Activated T-cell treated with anti-CD3 and anti-CD28 coated beads, Interleukin-2, amount 50 U/mL, for 4 hours (primary cell): Measurements from ENCODE around the gene AARS1. TPM values are rescaled to one million over a fixed set of nuclear protein-coding genes. Genes with fewer than 3 reads are reported as not detected.
"Not testable (repeated sequence)": the region's sequence is repeated elsewhere in the genome, so short reads cannot be mapped to it uniquely, and the experiment has no call there.

Source experiments
- ATAC-seq, 2 donors: fragments of 200-7000 bp; cut with Tn5 transposase; one replicate each; pipeline ENCODE4 v1.10.0; 2021
- DNase-seq: peaks from one replicate; pipeline ENCODE4 v3.0.0-alpha.2; 2020
- H3K27me3 Mint-ChIP-seq: one replicate; pipeline ENCODE4 v1.8.0; 2021; ENCODE audit warnings: low read depth, mixed read lengths
- H3K36me3 Mint-ChIP-seq: one replicate; pipeline ENCODE4 v1.8.0; 2022; ENCODE audit warnings: mixed read lengths; ENCODE audit not compliant: insufficient read depth
- H3K4me1 Mint-ChIP-seq: one replicate; pipeline ENCODE4 v1.8.0; 2021; ENCODE audit warnings: low read depth, mixed read lengths
- H3K4me3 Mint-ChIP-seq: one replicate; pipeline ENCODE4 v1.8.0; 2021; ENCODE audit warnings: mild to moderate bottlenecking, moderate library complexity, mixed read lengths
- H3K9me3 Mint-ChIP-seq: one replicate; pipeline ENCODE4 v1.8.0; 2021; ENCODE audit warnings: mixed read lengths
- total RNA-seq, 3 donors: library from RNA; stranded (reverse); gene quantifications; one replicate each; pipeline ENCODE4 v1.2.1, GENCODE V29; 2021

The AARS1 gene
- 100 to 1,000 TPM; 130 to 168 (median 139) TPM for total RNA-seq

GRCh38 chr16:70289229-70290094 is at the start of gene AARS1:
TSS of gene AARS1 (minus strand) at chr16:70289506. CDS start at chr16:70282763, 6,743 bp downstream.
- Mint-ChIP-seq H3K4me1 (peaks cover 18% of the 10 kb centered on the region), H3K36me3 (peaks cover 8% of the 10 kb centered on the region), H3K4me3 (peak within 1 kb of the TSS; percentile 99), H3K9me3 (no peaks in the 10 kb centered on the region), H3K27me3 (no peaks in the 10 kb centered on the region)
- DNase-seq = peak; percentile 92
- peak; percentile 99 for ATAC-seq

GRCh38 chr16:70337814-70338213 is 48.5 kb upstream of the AARS1 start:
- DNase-seq = no peak
- peaks cover 10% of the 10 kb centered on the region for H3K36me3 Mint-ChIP-seq
- H3K4me3 Mint-ChIP-seq = no peak overlapping the region
- no peaks in the 10 kb centered on the region for H3K4me1 Mint-ChIP-seq
- no peaks in the 10 kb centered on the region for H3K27me3 Mint-ChIP-seq
- ATAC-seq = no peak
- H3K9me3 Mint-ChIP-seq = no peaks in the 10 kb centered on the region

- DNase-seq, H3K27me3 Mint-ChIP-seq, H3K4me3 Mint-ChIP-seq, ATAC-seq, H3K9me3 Mint-ChIP-seq, H3K4me1 Mint-ChIP-seq: not testable (repeated sequence)
- H3K36me3 Mint-ChIP-seq = peaks cover 15% of the 10 kb centered on the region
Observed at GRCh38 chr16:70332728-70333127, 43.4 kb upstream of the AARS1 start.

GRCh38 chr16:70331588-70332358 is 42.5 kb upstream of the AARS1 start:
- no peak overlapping the region for H3K4me3 Mint-ChIP-seq
- no peak for ATAC-seq
- DNase-seq = peak; percentile 13
- no peaks in the 10 kb centered on the region for H3K27me3 Mint-ChIP-seq
- peaks cover 15% of the 10 kb centered on the region for H3K36me3 Mint-ChIP-seq
- no peaks in the 10 kb centered on the region for H3K9me3 Mint-ChIP-seq
- no peaks in the 10 kb centered on the region for H3K4me1 Mint-ChIP-seq

- Mint-ChIP-seq H3K4me1 (no peaks in the 10 kb centered on the region), H3K36me3 (peaks cover 16% of the 10 kb centered on the region), H3K27me3 (no peaks in the 10 kb centered on the region), H3K9me3 (no peaks in the 10 kb centered on the region), H3K4me3 (no peak overlapping the region)
- ATAC-seq (no peak), DNase-seq (no peak)
Observed at GRCh38 chr16:70331091-70331490, 41.8 kb upstream of the AARS1 start.

- ATAC-seq = no peak
Observed at GRCh38 chr16:70324998-70325747, 35.9 kb upstream of the AARS1 start.

GRCh38 chr16:70320121-70320520 is 30.8 kb upstream of the AARS1 start:
- Mint-ChIP-seq H3K4me1 (no peaks in the 10 kb centered on the region), H3K9me3 (no peaks in the 10 kb centered on the region), H3K27me3 (no peaks in the 10 kb centered on the region), H3K4me3 (no peak overlapping the region), H3K36me3 (peaks cover 6% of the 10 kb centered on the region)
- no peak for DNase-seq
- no peak for ATAC-seq

More at GRCh38 chr16:70324998-70325747, 35.9 kb upstream of the AARS1 start:
- H3K4me1 Mint-ChIP-seq = no peaks in the 10 kb centered on the region
- H3K4me3 Mint-ChIP-seq = no peak overlapping the region
- DNase-seq = no peak
- no peaks in the 10 kb centered on the region for H3K27me3 Mint-ChIP-seq
- no peaks in the 10 kb centered on the region for H3K9me3 Mint-ChIP-seq
- H3K36me3 Mint-ChIP-seq = peaks cover 16% of the 10 kb centered on the region

GRCh38 chr16:70307726-70308125 is 18.4 kb upstream of the AARS1 start:
- H3K27me3 Mint-ChIP-seq, H3K4me3 Mint-ChIP-seq, H3K9me3 Mint-ChIP-seq, DNase-seq, ATAC-seq, H3K36me3 Mint-ChIP-seq: not testable (repeated sequence)
- H3K4me1 Mint-ChIP-seq = peaks cover 13% of the 10 kb centered on the region

GRCh38 chr16:70306880-70307279 is 17.6 kb upstream of the AARS1 start:
- Mint-ChIP-seq H3K27me3 (no peaks in the 10 kb centered on the region), H3K36me3 (peaks cover 7% of the 10 kb centered on the region), H3K9me3 (no peaks in the 10 kb centered on the region)

GRCh38 chr16:70304892-70305448 is 15.7 kb upstream of the AARS1 start:
- Mint-ChIP-seq H3K4me3 (no peak overlapping the region), H3K27me3 (no peaks in the 10 kb centered on the region), H3K4me1 (peaks cover 35% of the 10 kb centered on the region), H3K36me3 (peaks cover 17% of the 10 kb centered on the region), H3K9me3 (peaks cover 10% of the 10 kb centered on the region)
- ATAC-seq = no peak
- DNase-seq = no peak

More at GRCh38 chr16:70306880-70307279, 17.6 kb upstream of the AARS1 start:
- ATAC-seq (no peak), DNase-seq (no peak)
- Mint-ChIP-seq H3K4me1 (peaks cover 19% of the 10 kb centered on the region), H3K4me3 (no peak overlapping the region)

- Mint-ChIP-seq H3K27me3 (no peaks in the 10 kb centered on the region), H3K4me1 (peaks cover 49% of the 10 kb centered on the region), H3K36me3 (peaks cover 14% of the 10 kb centered on the region), H3K9me3 (peaks cover 10% of the 10 kb centered on the region), H3K4me3 (no peak overlapping the region)
- ATAC-seq (no peak), DNase-seq (no peak)
Observed at GRCh38 chr16:70302745-70303144, 13.4 kb upstream of the AARS1 start.

- Mint-ChIP-seq H3K4me1 (peaks cover 45% of the 10 kb centered on the region), H3K4me3 (peak overlapping the region; percentile 37), H3K27me3 (no peaks in the 10 kb centered on the region), H3K9me3 (peaks cover 10% of the 10 kb centered on the region), H3K36me3 (peaks cover 14% of the 10 kb centered on the region)
- no peak for DNase-seq
- no peak for ATAC-seq
Observed at GRCh38 chr16:70301121-70301520, 11.8 kb upstream of the AARS1 start.

GRCh38 chr16:70298988-70299938 is 10.0 kb upstream of the AARS1 start, which contains the start of gene DDX19B:
TSS of gene DDX19B (plus strand) at chr16:70299186. CDS start at chr16:70299298, 112 bp downstream.
- Mint-ChIP-seq H3K4me3 (peak within 1 kb of the TSS; percentile 92), H3K9me3 (peaks cover 10% of the 10 kb centered on the region), H3K4me1 (peaks cover 36% of the 10 kb centered on the region), H3K27me3 (no peaks in the 10 kb centered on the region), H3K36me3 (peaks cover 10% of the 10 kb centered on the region)
- peak; percentile 42 for DNase-seq
- ATAC-seq = peak; percentile 81 to 83
